NCI-H748 treated with DMSO at 0.1 percent for 48 hours (cell line): ENCODE data around the gene SBK2.
"Not testable (repeated sequence)": the region's sequence is repeated elsewhere in the genome, so short reads cannot be mapped to it uniquely, and the experiment has no call there.

Experiments used
- DNase-seq: peaks from one replicate; lab custom pipeline; 2025; lab: John Stamatoyannopoulos, UW

SBK2 gene

GRCh38 chr19:55535173-55535964 is 1.6 kb downstream of the SBK2 start:
- DNase-seq, result no peak

GRCh38 chr19:55534280-55534679 is 2.7 kb downstream of the SBK2 start:
- not testable (repeated sequence) for DNase-seq

GRCh38 chr19:55530996-55531395 is 5.9 kb downstream of the SBK2 start:
- no peak for DNase-seq

- DNase-seq, result no peak
These were observed 7.2 kb downstream of the SBK2 start for GRCh38 chr19:55529636-55530234.

- DNase-seq, result peak; percentile 57
These were observed 8.7 kb downstream of the SBK2 start for GRCh38 chr19:55528030-55528803.

- DNase-seq, result no peak
These were observed 9.5 kb downstream of the SBK2 start for GRCh38 chr19:55527197-55528029.

GRCh38 chr19:55526216-55527196 is 10.4 kb downstream of the SBK2 start:
- no peak for DNase-seq

GRCh38 chr19:55525289-55526101 is 11.4 kb downstream of the SBK2 start:
- no peak for DNase-seq

GRCh38 chr19:55520691-55521292 is 16.1 kb downstream of the SBK2 start:
- DNase-seq, result no peak

GRCh38 chr19:55519451-55520311 is 17.3 kb downstream of the SBK2 start:
- no peak for DNase-seq

GRCh38 chr19:55516878-55517620 is 19.9 kb downstream of the SBK2 start:
- DNase-seq, result peak; percentile 81

GRCh38 chr19:55508120-55508519 is 28.8 kb downstream of the SBK2 start:
- DNase-seq, result no peak

GRCh38 chr19:55504981-55505380 is 32.0 kb downstream of the SBK2 start:
- no peak for DNase-seq

GRCh38 chr19:55504252-55504603 is 32.7 kb downstream of the SBK2 start:
- DNase-seq, result no peak

- peak; percentile 85 for DNase-seq
These were observed 33.3 kb downstream of the SBK2 start for GRCh38 chr19:55503502-55504251.

- DNase-seq, result no peak
These were observed 33.8 kb downstream of the SBK2 start for GRCh38 chr19:55503157-55503501.
